Adrenal gland (tissue), 5 donors: ENCODE data around the gene MAS1L.

Source experiments
- POLR2A ChIP-seq, 2 donors: fragments of 450-650 bp; IDR thresholded peaks; one replicate each; pipeline ENCODE4 v1.6.1; 2017; ENCODE audit warnings: antibody characterized with exemption in 2 of 2, mild to moderate bottlenecking in 2 of 2, moderate library complexity in 1 of 2
- TF ChIP-seq, protein P1 (sequence below), 6 experiments: fragments of 450-650 bp in 4 of 6; fragments of 200-600 bp in 2 of 6; sonication (generic) in 1 of 6; IDR thresholded peaks; 1 replicate in 5 of 6; 2 replicates in 1 of 6; pipeline versions ENCODE4 v1.5.1 to v1.8.0; 2016 to 2021; ENCODE audit warnings: antibody characterized with exemption in 6 of 6, mild to moderate bottlenecking in 2 of 6, moderate library complexity in 1 of 6
- donor health status: DM: no; HTN: no; CAD: no.

DNA sequence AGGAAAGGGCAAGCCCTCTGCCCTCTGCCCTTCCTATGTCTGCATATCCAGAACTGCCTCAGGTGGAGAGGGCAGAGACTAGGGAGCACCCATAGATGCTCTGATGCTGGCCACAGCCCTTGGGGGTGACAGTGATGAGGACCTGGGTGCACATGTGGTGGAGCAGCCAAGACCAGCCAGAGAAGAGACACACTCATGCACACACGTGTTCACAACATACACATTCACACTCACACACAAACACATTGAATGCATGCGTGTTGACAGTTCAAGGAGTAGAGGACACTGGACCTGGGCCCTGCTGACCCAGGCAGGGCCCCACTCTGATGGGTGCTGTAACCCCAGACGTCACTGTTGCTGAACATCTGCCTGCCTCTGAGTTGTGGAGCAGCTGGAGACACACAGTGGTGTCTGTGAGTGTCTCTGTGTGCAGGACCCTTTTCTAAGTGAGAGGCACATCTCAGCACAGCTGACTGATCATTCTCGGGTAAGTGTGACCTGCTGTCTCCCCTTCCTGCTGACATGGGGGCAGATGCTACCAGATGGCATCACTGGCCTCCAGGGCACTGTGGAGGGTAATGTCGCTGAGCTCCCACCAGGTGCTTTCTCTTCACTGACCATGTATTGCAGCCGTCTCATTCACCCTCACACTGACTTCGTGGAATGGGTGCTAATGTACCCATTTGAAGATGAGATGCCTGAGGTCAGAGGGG lies 30.1 kb upstream of the MAS1L start:
- TF ChIP-seq POLR2A (IDR thresholded peaks at IDR 0.05), result no peak
- TF ChIP-seq, protein P1, sequence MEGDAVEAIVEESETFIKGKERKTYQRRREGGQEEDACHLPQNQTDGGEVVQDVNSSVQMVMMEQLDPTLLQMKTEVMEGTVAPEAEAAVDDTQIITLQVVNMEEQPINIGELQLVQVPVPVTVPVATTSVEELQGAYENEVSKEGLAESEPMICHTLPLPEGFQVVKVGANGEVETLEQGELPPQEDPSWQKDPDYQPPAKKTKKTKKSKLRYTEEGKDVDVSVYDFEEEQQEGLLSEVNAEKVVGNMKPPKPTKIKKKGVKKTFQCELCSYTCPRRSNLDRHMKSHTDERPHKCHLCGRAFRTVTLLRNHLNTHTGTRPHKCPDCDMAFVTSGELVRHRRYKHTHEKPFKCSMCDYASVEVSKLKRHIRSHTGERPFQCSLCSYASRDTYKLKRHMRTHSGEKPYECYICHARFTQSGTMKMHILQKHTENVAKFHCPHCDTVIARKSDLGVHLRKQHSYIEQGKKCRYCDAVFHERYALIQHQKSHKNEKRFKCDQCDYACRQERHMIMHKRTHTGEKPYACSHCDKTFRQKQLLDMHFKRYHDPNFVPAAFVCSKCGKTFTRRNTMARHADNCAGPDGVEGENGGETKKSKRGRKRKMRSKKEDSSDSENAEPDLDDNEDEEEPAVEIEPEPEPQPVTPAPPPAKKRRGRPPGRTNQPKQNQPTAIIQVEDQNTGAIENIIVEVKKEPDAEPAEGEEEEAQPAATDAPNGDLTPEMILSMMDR (IDR thresholded peaks at IDR 0.05), result no peak
